Measurements from ENCODE around the gene FAM24B.
"Not testable (repeated sequence)": the region's sequence is repeated elsewhere in the genome, so short reads cannot be mapped to it uniquely, and the experiment has no call there.

Gene FAM24B

GRCh38 chr10:122879339-122880273 lies at the start of gene FAM24B:
Gene FAM24B, minus strand, starts transcription at chr10:122879581. Its CDS starts 29,066 bp downstream, at chr10:122850515.
- Mint-ChIP-seq H3K27me3 (ENCODE audit: low read depth) (peaks cover 2% of the 10 kb centered on the region), H3K4me1 (ENCODE audit: low read depth) (peaks cover 41% of the 10 kb centered on the region)
- DNase-seq (ENCODE audit: low spot score), result peak; percentile 96

GRCh38 chr10:122915700-122916099 lies 36.3 kb upstream of the FAM24B start:
- Mint-ChIP-seq H3K27me3 (ENCODE audit: low read depth) (no peaks in the 10 kb centered on the region), H3K9me3 (no peaks in the 10 kb centered on the region), H3K36me3 (ENCODE audit: low read depth) (no peaks in the 10 kb centered on the region), H3K27ac (no peak overlapping the region), H3K4me1 (ENCODE audit: low read depth) (no peaks in the 10 kb centered on the region), H3K4me3 (no peak overlapping the region)
- no peak for DNase-seq (ENCODE audit: low spot score)

More at GRCh38 chr10:122879339-122880273, at the start of gene FAM24B:
- Mint-ChIP-seq H3K36me3 (ENCODE audit: low read depth) (peaks cover 41% of the 10 kb centered on the region), H3K9me3 (no peaks in the 10 kb centered on the region), H3K27ac (peak within 1 kb of the TSS; percentile 95), H3K4me3 (peak within 1 kb of the TSS; percentile 97)

- H3K4me1 Mint-ChIP-seq (ENCODE audit: low read depth), result no peaks in the 10 kb centered on the region
- no peaks in the 10 kb centered on the region for H3K9me3 Mint-ChIP-seq
- H3K27ac Mint-ChIP-seq, result no peak overlapping the region
- H3K4me3 Mint-ChIP-seq, result no peak overlapping the region
- H3K36me3 Mint-ChIP-seq (ENCODE audit: low read depth), result no peaks in the 10 kb centered on the region
- H3K27me3 Mint-ChIP-seq (ENCODE audit: low read depth), result no peaks in the 10 kb centered on the region
- DNase-seq (ENCODE audit: low spot score), result peak; percentile 38
These were observed 32.6 kb upstream of the FAM24B start for GRCh38 chr10:122911889-122912484.

- H3K36me3 Mint-ChIP-seq (ENCODE audit: low read depth), result no peaks in the 10 kb centered on the region
These were observed 30.9 kb upstream of the FAM24B start, which contains the start of gene FAM24A for GRCh38 chr10:122910310-122910709. Gene FAM24A, plus strand, starts transcription at chr10:122910610. Its CDS starts 1,025 bp downstream, at chr10:122911635.

GRCh38 chr10:122903861-122904260 lies 24.5 kb upstream of the FAM24B start:
- H3K9me3 Mint-ChIP-seq; H3K4me1 Mint-ChIP-seq (ENCODE audit: low read depth); H3K27me3 Mint-ChIP-seq (ENCODE audit: low read depth); DNase-seq (ENCODE audit: low spot score); H3K4me3 Mint-ChIP-seq; H3K27ac Mint-ChIP-seq; H3K36me3 Mint-ChIP-seq (ENCODE audit: low read depth): not testable (repeated sequence)

More at GRCh38 chr10:122910310-122910709, 30.9 kb upstream of the FAM24B start, which contains the start of gene FAM24A:
- DNase-seq (ENCODE audit: low spot score), result no peak
- Mint-ChIP-seq H3K9me3 (no peaks in the 10 kb centered on the region), H3K4me3 (no peak within 1 kb of the TSS), H3K27ac (no peak within 1 kb of the TSS), H3K4me1 (ENCODE audit: low read depth) (no peaks in the 10 kb centered on the region), H3K27me3 (ENCODE audit: low read depth) (no peaks in the 10 kb centered on the region)

- Mint-ChIP-seq H3K27ac (no peak overlapping the region), H3K9me3 (no peaks in the 10 kb centered on the region), H3K4me1 (ENCODE audit: low read depth) (peaks cover 5% of the 10 kb centered on the region), H3K27me3 (ENCODE audit: low read depth) (no peaks in the 10 kb centered on the region), H3K36me3 (ENCODE audit: low read depth) (peaks cover 2% of the 10 kb centered on the region), H3K4me3 (peak overlapping the region; percentile 37)
- no peak for DNase-seq (ENCODE audit: low spot score)
These were observed 15.0 kb upstream of the FAM24B start for GRCh38 chr10:122894261-122894944.

GRCh38 chr10:122884166-122884565 lies 4.8 kb upstream of the FAM24B start:
- H3K27me3 Mint-ChIP-seq (ENCODE audit: low read depth), result peaks cover 2% of the 10 kb centered on the region
- DNase-seq (ENCODE audit: low spot score), result no peak
- no peak overlapping the region for H3K27ac Mint-ChIP-seq
- H3K4me1 Mint-ChIP-seq (ENCODE audit: low read depth), result peaks cover 12% of the 10 kb centered on the region
- H3K4me3 Mint-ChIP-seq, result no peak overlapping the region
- no peaks in the 10 kb centered on the region for H3K9me3 Mint-ChIP-seq
- H3K36me3 Mint-ChIP-seq (ENCODE audit: low read depth), result peaks cover 9% of the 10 kb centered on the region

- Mint-ChIP-seq H3K4me1 (ENCODE audit: low read depth) (peaks cover 22% of the 10 kb centered on the region), H3K27ac (no peak overlapping the region), H3K4me3 (no peak overlapping the region), H3K36me3 (ENCODE audit: low read depth) (peaks cover 13% of the 10 kb centered on the region), H3K9me3 (no peaks in the 10 kb centered on the region), H3K27me3 (ENCODE audit: low read depth) (peaks cover 2% of the 10 kb centered on the region)
- DNase-seq (ENCODE audit: low spot score), result no peak
These were observed 3.4 kb upstream of the FAM24B start for GRCh38 chr10:122882766-122883165.

- Mint-ChIP-seq H3K27ac (peak overlapping the region; percentile 95), H3K4me3 (peak overlapping the region; percentile 97), H3K4me1 (ENCODE audit: low read depth) (peaks cover 47% of the 10 kb centered on the region), H3K9me3 (no peaks in the 10 kb centered on the region), H3K27me3 (ENCODE audit: low read depth) (peaks cover 2% of the 10 kb centered on the region), H3K36me3 (ENCODE audit: low read depth) (peaks cover 44% of the 10 kb centered on the region)
- DNase-seq (ENCODE audit: low spot score), result no peak
These were observed 512 bp downstream of the FAM24B start for GRCh38 chr10:122878799-122879338.

GRCh38 chr10:122877264-122877663 lies 2.1 kb downstream of the FAM24B start:
- H3K4me1 Mint-ChIP-seq (ENCODE audit: low read depth), result peaks cover 46% of the 10 kb centered on the region
- H3K27ac Mint-ChIP-seq, result peak overlapping the region; percentile 34
- no peak for DNase-seq (ENCODE audit: low spot score)
- H3K9me3 Mint-ChIP-seq, result peaks cover 7% of the 10 kb centered on the region
- peaks cover 52% of the 10 kb centered on the region for H3K36me3 Mint-ChIP-seq (ENCODE audit: low read depth)
- peak overlapping the region; percentile 97 for H3K4me3 Mint-ChIP-seq
- peaks cover 2% of the 10 kb centered on the region for H3K27me3 Mint-ChIP-seq (ENCODE audit: low read depth)

GRCh38 chr10:122876467-122876855 lies 2.9 kb downstream of the FAM24B start:
- Mint-ChIP-seq H3K4me3 (no peak overlapping the region), H3K4me1 (ENCODE audit: low read depth) (peaks cover 46% of the 10 kb centered on the region), H3K27me3 (ENCODE audit: low read depth) (peaks cover 2% of the 10 kb centered on the region), H3K9me3 (peaks cover 11% of the 10 kb centered on the region), H3K27ac (no peak overlapping the region), H3K36me3 (ENCODE audit: low read depth) (peaks cover 58% of the 10 kb centered on the region)
- no peak for DNase-seq (ENCODE audit: low spot score)

- Mint-ChIP-seq H3K4me1 (ENCODE audit: low read depth) (peaks cover 46% of the 10 kb centered on the region), H3K4me3 (no peak overlapping the region), H3K36me3 (ENCODE audit: low read depth) (peaks cover 57% of the 10 kb centered on the region), H3K9me3 (peaks cover 11% of the 10 kb centered on the region), H3K27ac (no peak overlapping the region), H3K27me3 (ENCODE audit: low read depth) (peaks cover 2% of the 10 kb centered on the region)
- no peak for DNase-seq (ENCODE audit: low spot score)
These were observed 3.4 kb downstream of the FAM24B start for GRCh38 chr10:122875843-122876466.

GRCh38 chr10:122871947-122872346 lies 7.4 kb downstream of the FAM24B start:
- not testable (repeated sequence) for DNase-seq (ENCODE audit: low spot score); H3K27ac Mint-ChIP-seq; H3K4me3 Mint-ChIP-seq; H3K27me3 Mint-ChIP-seq (ENCODE audit: low read depth)
- Mint-ChIP-seq H3K9me3 (peaks cover 28% of the 10 kb centered on the region), H3K4me1 (ENCODE audit: low read depth) (peaks cover 24% of the 10 kb centered on the region), H3K36me3 (ENCODE audit: low read depth) (peaks cover 71% of the 10 kb centered on the region)

Data from T-helper 2 cell treated with Interferon-gamma antibody and Interleukin-4, amounts not matched to agents 5 μg/mL and 100 μg/mL, for 36 hours (primary cell).